ENCODE data around the gene UQCRQ. TPM values are rescaled to one million over a fixed set of nuclear protein-coding genes. Genes with fewer than 3 reads are reported as not detected.

Gene UQCRQ
- total and polyA plus RNA-seq, 9 of the 15 experiments (the other 6 are each of a cell fraction or from before 2014, with no cell fraction given): 235 to 2,421 (median 883) TPM

DNA sequence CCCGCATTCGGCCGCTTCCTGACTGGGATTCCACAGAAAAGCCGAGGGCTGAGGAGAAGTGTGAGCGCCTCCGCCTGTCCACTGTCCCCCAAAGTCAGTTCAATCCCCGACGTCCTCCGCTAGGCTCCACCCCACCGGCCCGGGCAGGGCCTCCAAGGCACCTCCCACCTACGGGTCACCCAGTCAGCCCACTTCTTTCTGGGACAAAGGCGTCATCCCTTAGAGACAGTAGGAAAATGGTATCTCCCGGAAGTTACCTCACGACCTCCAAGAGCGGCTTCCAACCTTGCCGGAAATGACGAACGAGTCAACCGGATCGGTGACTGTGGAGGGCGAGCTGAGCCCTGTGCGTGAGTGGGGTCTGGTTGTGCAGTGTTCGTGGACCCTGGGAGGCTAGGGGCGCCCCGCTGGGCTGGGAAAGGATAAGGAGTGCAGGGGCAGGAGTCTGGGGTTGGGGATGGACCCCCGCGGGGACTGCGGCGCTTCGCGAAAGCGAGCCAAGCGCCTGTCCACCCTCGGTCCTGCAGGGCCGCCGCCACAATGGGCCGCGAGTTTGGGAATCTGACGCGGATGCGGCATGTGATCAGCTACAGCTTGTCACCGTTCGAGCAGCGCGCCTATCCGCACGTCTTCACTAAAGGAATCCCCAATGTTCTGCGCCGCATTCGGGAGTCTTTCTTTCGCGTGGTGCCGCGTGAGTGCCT is at the start of gene UQCRQ, which contains the start of gene GDF9 (continued):
- TF ChIP-seq USF2 (CRISPR knock-in tag; IDR thresholded peaks at IDR 0.05) (peak; percentile 24; the same call in 1 of the 2 replicates), HDAC2 (IDR thresholded peaks at IDR 0.05) (peak; percentile 36; the same call in 1 of the 2 replicates), ZNF41 (CRISPR knock-in tag; conservative IDR thresholded peaks at IDR 0.05) (no peak), BACH1 (tag; IDR thresholded peaks at IDR 0.05) (no peak), EHMT2 (IDR thresholded peaks at IDR 0.05) (no peak), RB1 (IDR thresholded peaks at IDR 0.05; ENCODE audit: low read depth) (no peak), JUND (IDR thresholded peaks at IDR 0.05; ENCODE audit: borderline replicate concordance, low read depth, low read length) (peak; percentile 99), JUND (tag; IDR thresholded peaks at IDR 0.05; ENCODE audit: borderline replicate concordance, low read depth, low read length) (peak; percentile 83; the same call in 2 of the 3 replicates), XRCC4 (IDR thresholded peaks at IDR 0.05; ENCODE audit: extremely low read depth, insufficient read depth, insufficient read length) (no peak), U2AF2 (optimal IDR thresholded peaks at IDR 0.05; ENCODE audit: low read depth, low read length) (no peak), CBX8 (IDR thresholded peaks at IDR 0.05; ENCODE audit: borderline replicate concordance, extremely low read depth, low read depth, low read length, poor library complexity, severe bottlenecking) (no peak), HNRNPLL (IDR thresholded peaks at IDR 0.05; ENCODE audit: low read depth, low read length, poor library complexity, severe bottlenecking) (no peak), BRD4 (IDR thresholded peaks at IDR 0.05) (no peak; the same call in none of the 2 replicates), ARID3A (IDR thresholded peaks at IDR 0.05; ENCODE audit: borderline replicate concordance, low read depth, low read length) (peak; percentile 44; the same call in 1 of the 2 replicates), POLR2G (IDR thresholded peaks at IDR 0.05; ENCODE audit: low read depth, low read length) (peak; percentile 94), KDM4B (IDR thresholded peaks at IDR 0.05; ENCODE audit: borderline replicate concordance in 2 of 2, low read depth in 1 of 2) (no peak), ZNF785 (CRISPR knock-in tag; IDR thresholded peaks at IDR 0.05) (no peak), CAMTA2 (CRISPR knock-in tag; conservative IDR thresholded peaks at IDR 0.05) (no peak), SOX6 (IDR thresholded peaks at IDR 0.05) (peak; percentile 71), EGR1 (conservative IDR thresholded peaks at IDR 0.05) (peak; percentile 77), NUFIP1 (IDR thresholded peaks at IDR 0.05; ENCODE audit: partially characterized antibody) (no peak), PPARD (CRISPR knock-in tag; IDR thresholded peaks at IDR 0.05) (no peak), TAL1 (IDR thresholded peaks at IDR 0.05) (no peak)
- TF ChIP-seq, protein P1, sequence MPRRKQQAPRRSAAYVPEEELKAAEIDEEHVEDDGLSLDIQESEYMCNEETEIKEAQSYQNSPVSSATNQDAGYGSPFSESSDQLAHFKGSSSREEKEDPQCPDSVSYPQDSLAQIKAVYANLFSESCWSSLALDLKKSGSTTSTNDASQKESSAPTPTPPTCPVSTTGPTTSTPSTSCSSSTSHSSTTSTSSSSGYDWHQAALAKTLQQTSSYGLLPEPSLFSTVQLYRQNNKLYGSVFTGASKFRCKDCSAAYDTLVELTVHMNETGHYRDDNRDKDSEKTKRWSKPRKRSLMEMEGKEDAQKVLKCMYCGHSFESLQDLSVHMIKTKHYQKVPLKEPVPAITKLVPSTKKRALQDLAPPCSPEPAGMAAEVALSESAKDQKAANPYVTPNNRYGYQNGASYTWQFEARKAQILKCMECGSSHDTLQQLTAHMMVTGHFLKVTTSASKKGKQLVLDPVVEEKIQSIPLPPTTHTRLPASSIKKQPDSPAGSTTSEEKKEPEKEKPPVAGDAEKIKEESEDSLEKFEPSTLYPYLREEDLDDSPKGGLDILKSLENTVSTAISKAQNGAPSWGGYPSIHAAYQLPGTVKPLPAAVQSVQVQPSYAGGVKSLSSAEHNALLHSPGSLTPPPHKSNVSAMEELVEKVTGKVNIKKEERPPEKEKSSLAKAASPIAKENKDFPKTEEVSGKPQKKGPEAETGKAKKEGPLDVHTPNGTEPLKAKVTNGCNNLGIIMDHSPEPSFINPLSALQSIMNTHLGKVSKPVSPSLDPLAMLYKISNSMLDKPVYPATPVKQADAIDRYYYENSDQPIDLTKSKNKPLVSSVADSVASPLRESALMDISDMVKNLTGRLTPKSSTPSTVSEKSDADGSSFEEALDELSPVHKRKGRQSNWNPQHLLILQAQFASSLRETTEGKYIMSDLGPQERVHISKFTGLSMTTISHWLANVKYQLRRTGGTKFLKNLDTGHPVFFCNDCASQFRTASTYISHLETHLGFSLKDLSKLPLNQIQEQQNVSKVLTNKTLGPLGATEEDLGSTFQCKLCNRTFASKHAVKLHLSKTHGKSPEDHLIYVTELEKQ (CRISPR knock-in tag; IDR thresholded peaks at IDR 0.05): no peak
